IMR-90 (cell line): Measurements from ENCODE around the gene DNAJC11.

ENCODE experiments used
- BHLHE40 ChIP-seq: fragments of 150-350 bp; IDR thresholded peaks from 2 replicates; pipeline ENCODE4 v1.6.1; 2016; ENCODE audit warnings: mild to moderate bottlenecking, low read depth, low read length
- CEBPB ChIP-seq: IDR thresholded peaks from 2 replicates; pipeline ENCODE4 v1.6.1; 2012; ENCODE audit warnings: low read depth, low read length, improper control_type of control experiment
- CHD1 ChIP-seq: IDR thresholded peaks from 2 replicates; pipeline ENCODE4 v1.6.1; 2012; ENCODE audit warnings: low read depth, low read length, improper control_type of control experiment
- CTCF ChIP-seq: conservative IDR thresholded peaks from 2 replicates; pipeline ENCODE4 v1.5.1; 2012; ENCODE audit warnings: mild to moderate bottlenecking, low read depth, low read length, improper control_type of control experiment
- POLR2A ChIP-seq: IDR thresholded peaks from 2 replicates; pipeline ENCODE4 v1.6.1; 2012; ENCODE audit warnings: mild to moderate bottlenecking, low read depth, low read length

GRCh38 chr1:6653436-6654290 lies 48.0 kb downstream of the DNAJC11 start:
- TF ChIP-seq CHD1 = no peak
- TF ChIP-seq POLR2A = no peak
- TF ChIP-seq CTCF = no peak
- no peak for TF ChIP-seq CEBPB
- no peak for TF ChIP-seq BHLHE40
